Ecto neural progenitor cell (in vitro differentiated cells): ENCODE measurements around the gene CLASRP.

Experiments
- DNase-seq: peaks from one replicate; pipeline ENCODE4 v3.0.0-alpha.2; 2018; ENCODE audit warnings: low spot score

CLASRP gene

GRCh38 chr19:45061965-45062364, 23.1 kb downstream of the CLASRP start:
- no peak for DNase-seq

GRCh38 chr19:45063851-45064801, 25.3 kb downstream of the CLASRP start:
- DNase-seq = no peak

GRCh38 chr19:45066921-45067661, 28.2 kb downstream of the CLASRP start:
- no peak for DNase-seq

GRCh38 chr19:45068041-45068440, 29.2 kb downstream of the CLASRP start:
- no peak for DNase-seq

GRCh38 chr19:45069056-45069455, 30.2 kb downstream of the CLASRP start:
- peak; percentile 60 for DNase-seq

- no peak for DNase-seq
Observed at GRCh38 chr19:45070214-45070613, 31.4 kb downstream of the CLASRP start.

GRCh38 chr19:45070861-45071544, 32.2 kb downstream of the CLASRP start:
- no peak for DNase-seq

GRCh38 chr19:45071545-45071938, 32.7 kb downstream of the CLASRP start:
- no peak for DNase-seq

- no peak for DNase-seq
Observed at GRCh38 chr19:45071969-45072790, 33.3 kb downstream of the CLASRP start.

- no peak for DNase-seq
Observed at GRCh38 chr19:45074744-45075300, 36.0 kb downstream of the CLASRP start.

- peak; percentile 64 for DNase-seq
Observed at GRCh38 chr19:45075301-45076028, 36.6 kb downstream of the CLASRP start.

- peak; percentile 79 for DNase-seq
Observed at GRCh38 chr19:45076029-45076850, 37.4 kb downstream of the CLASRP start, which contains the start of gene ZNF296. Gene ZNF296 (minus strand): TSS chr19:45076478. CDS start chr19:45076373, 105 bp downstream.

GRCh38 chr19:45076851-45077730, 38.2 kb downstream of the CLASRP start:
- DNase-seq = no peak

GRCh38 chr19:45078390-45079062, 39.7 kb downstream of the CLASRP start:
- DNase-seq = no peak

GRCh38 chr19:45079063-45079910, 40.4 kb downstream of the CLASRP start, which contains the start of gene GEMIN7:
Gene GEMIN7 (plus strand): TSS chr19:45079260. CDS start chr19:45090115, 10,855 bp downstream.
- peak; percentile 92 for DNase-seq

- no peak for DNase-seq
Observed at GRCh38 chr19:45079911-45080370, 41.1 kb downstream of the CLASRP start.

GRCh38 chr19:45082170-45082569, 43.3 kb downstream of the CLASRP start:
- no peak for DNase-seq
